ENCODE measurements around the gene ETHE1. TPM values are rescaled to one million over a fixed set of nuclear protein-coding genes. Genes with fewer than 3 reads are reported as not detected.
"Not testable (repeated sequence)": the region's sequence is repeated elsewhere in the genome, so short reads cannot be mapped to it uniquely, and the experiment has no call there.

Gene ETHE1
- total RNA-seq, 1 donor, result 52.1 TPM

- H3K4me3 ChIP-seq (ENCODE audit: insufficient read depth, low read length), result peak overlapping the region; percentile 40
- H2AFZ ChIP-seq (ENCODE audit: low read length), result no peak overlapping the region
- no peak for TF ChIP-seq CTCF (IDR thresholded peaks at IDR 0.05; ENCODE audit: extremely low read depth, low read depth, low read length)
- peaks cover 39% of the 10 kb centered on the region for H3K79me2 ChIP-seq (ENCODE audit: insufficient read depth, low read length)
- no peaks in the 10 kb centered on the region for H3K36me3 ChIP-seq (ENCODE audit: insufficient read depth, low read length)
- no peaks in the 10 kb centered on the region for H3K27me3 ChIP-seq (ENCODE audit: insufficient read depth, low read length)
- peak; percentile 34 for DNase-seq (ENCODE audit: insufficient read length, low spot score, missing footprints)
- peak overlapping the region; percentile 95 for H3K4me2 ChIP-seq (ENCODE audit: insufficient read depth, low read length)
- peak overlapping the region; percentile 9 for H3K27ac ChIP-seq (ENCODE audit: low read depth, low read length)
- peaks cover 2% of the 10 kb centered on the region for H4K20me1 ChIP-seq (ENCODE audit: insufficient read depth, low read length)
- H3K4me1 ChIP-seq (ENCODE audit: insufficient read depth, low read length), result peaks cover 35% of the 10 kb centered on the region
- H3K9me3 ChIP-seq (ENCODE audit: low read depth, low read length), result no peaks in the 10 kb centered on the region
Observed at GRCh38 chr19:43527860-43528622, 1.0 kb upstream of the ETHE1 start.

GRCh38 chr19:43525836-43526771, 897 bp downstream of the ETHE1 start:
- peak overlapping the region; percentile 96 for H2AFZ ChIP-seq (ENCODE audit: low read length)
- H3K4me1 ChIP-seq (ENCODE audit: insufficient read depth, low read length), result peaks cover 28% of the 10 kb centered on the region
- H3K36me3 ChIP-seq (ENCODE audit: insufficient read depth, low read length), result no peaks in the 10 kb centered on the region
- peak overlapping the region; percentile 80 for H3K27ac ChIP-seq (ENCODE audit: low read depth, low read length)
- no peak for TF ChIP-seq CTCF (IDR thresholded peaks at IDR 0.05; ENCODE audit: extremely low read depth, low read depth, low read length)
- H3K27me3 ChIP-seq (ENCODE audit: insufficient read depth, low read length), result no peaks in the 10 kb centered on the region
- H3K79me2 ChIP-seq (ENCODE audit: insufficient read depth, low read length), result peaks cover 51% of the 10 kb centered on the region
- H3K4me2 ChIP-seq (ENCODE audit: insufficient read depth, low read length), result peak overlapping the region; percentile 95
- H3K9me3 ChIP-seq (ENCODE audit: low read depth, low read length), result no peaks in the 10 kb centered on the region
- peaks cover 6% of the 10 kb centered on the region for H4K20me1 ChIP-seq (ENCODE audit: insufficient read depth, low read length)
- peak overlapping the region; percentile 90 for H3K4me3 ChIP-seq (ENCODE audit: insufficient read depth, low read length)
- peak; percentile 86 for DNase-seq (ENCODE audit: insufficient read length, low spot score, missing footprints)

GRCh38 chr19:43524922-43525835, 1.8 kb downstream of the ETHE1 start:
- no peak for TF ChIP-seq CTCF (IDR thresholded peaks at IDR 0.05; ENCODE audit: extremely low read depth, low read depth, low read length)
- DNase-seq (ENCODE audit: insufficient read length, low spot score, missing footprints), result peak; percentile 85
- no peaks in the 10 kb centered on the region for H3K36me3 ChIP-seq (ENCODE audit: insufficient read depth, low read length)
- peak overlapping the region; percentile 95 for H3K4me2 ChIP-seq (ENCODE audit: insufficient read depth, low read length)
- peak overlapping the region; percentile 73 for H2AFZ ChIP-seq (ENCODE audit: low read length)
- peaks cover 55% of the 10 kb centered on the region for H3K79me2 ChIP-seq (ENCODE audit: insufficient read depth, low read length)
- peaks cover 6% of the 10 kb centered on the region for H4K20me1 ChIP-seq (ENCODE audit: insufficient read depth, low read length)
- no peaks in the 10 kb centered on the region for H3K27me3 ChIP-seq (ENCODE audit: insufficient read depth, low read length)
- H3K4me1 ChIP-seq (ENCODE audit: insufficient read depth, low read length), result peaks cover 28% of the 10 kb centered on the region
- no peaks in the 10 kb centered on the region for H3K9me3 ChIP-seq (ENCODE audit: low read depth, low read length)
- H3K4me3 ChIP-seq (ENCODE audit: insufficient read depth, low read length), result peak overlapping the region; percentile 90
- peak overlapping the region; percentile 80 for H3K27ac ChIP-seq (ENCODE audit: low read depth, low read length)

GRCh38 chr19:43523696-43524095, 3.3 kb downstream of the ETHE1 start:
- H3K36me3 ChIP-seq (ENCODE audit: insufficient read depth, low read length); H3K9me3 ChIP-seq (ENCODE audit: low read depth, low read length); H3K27ac ChIP-seq (ENCODE audit: low read depth, low read length); DNase-seq (ENCODE audit: insufficient read length, low spot score, missing footprints); H3K4me2 ChIP-seq (ENCODE audit: insufficient read depth, low read length); H3K27me3 ChIP-seq (ENCODE audit: insufficient read depth, low read length); H2AFZ ChIP-seq (ENCODE audit: low read length); H4K20me1 ChIP-seq (ENCODE audit: insufficient read depth, low read length); H3K4me3 ChIP-seq (ENCODE audit: insufficient read depth, low read length): not testable (repeated sequence)
- H3K79me2 ChIP-seq (ENCODE audit: insufficient read depth, low read length), result peaks cover 55% of the 10 kb centered on the region
- peaks cover 29% of the 10 kb centered on the region for H3K4me1 ChIP-seq (ENCODE audit: insufficient read depth, low read length)

Data from osteoblast (primary cell).